Measurements from ENCODE around the gene RAPGEF4. TPM values are rescaled to one million over a fixed set of nuclear protein-coding genes. Genes with fewer than 3 reads are reported as not detected.

The RAPGEF4 gene
- total and polyA plus RNA-seq, 2 of the 8 experiments (the other 6 are each of a cell fraction or from before 2014, with no cell fraction given): 1.2 to 2.6 TPM

GRCh38 chr2:173043897-173044519 lies 308.4 kb downstream of the RAPGEF4 start:
- DNase-seq (ENCODE audit: low read depth in 1 of 2, low spot score in 2 of 2) (no peak), FAIRE-seq (no peak)
- H4K20me1 ChIP-seq (replicated peaks in 1 of 2; ENCODE audit: control insufficient read depth in 1 of 2, insufficient read depth in 2 of 2, low read length in 2 of 2): no peaks in the 10 kb centered on the region
- no peak overlapping the region for H3K27ac ChIP-seq (ENCODE audit: low read depth, low read length)
- H3K36me3 ChIP-seq (ENCODE audit: control insufficient read depth in 2 of 4, insufficient read depth in 4 of 4, low read length in 3 of 4): no peaks in the 10 kb centered on the region
- CTCF ChIA-PET (ENCODE audit: partially characterized antibody): interaction anchor here (1.6 to 2.5 kb wide), 5 partner anchors 14 to 166 kb away, joined by 3 to 16 read pairs (median 6); no protein-coding TSS in a partner anchor
- H2BK5ac ChIP-seq (ENCODE audit: low read depth, low read length): no peak overlapping the region
- H2AFZ ChIP-seq (ENCODE audit: low read length): no peak overlapping the region
- no peak overlapping the region for H3K18ac ChIP-seq (ENCODE audit: extremely low read depth, low read length)
- no peak overlapping the region for H4K5ac ChIP-seq (ENCODE audit: insufficient read length, low read depth, low read length)
- no peak overlapping the region for H3K14ac ChIP-seq (ENCODE audit: insufficient read length)
- H2BK15ac ChIP-seq (ENCODE audit: low read length): no peak overlapping the region
- H4K8ac ChIP-seq (ENCODE audit: extremely low read depth, insufficient read depth, low read length): no peak overlapping the region
- H3K4me3 ChIP-seq (ENCODE audit: extremely low read depth in 1 of 4, insufficient read depth in 2 of 4, low read depth in 3 of 4, low read length in 4 of 4): no peak overlapping the region
- POLR2A ChIA-PET (ENCODE audit: partially characterized antibody): no interaction called here
- no peak overlapping the region for H3K9ac ChIP-seq (replicated peaks in 1 of 4; ENCODE audit: extremely low read depth in 1 of 4, low read depth in 3 of 4, low read length in 3 of 4)
- H3K4ac ChIP-seq (replicated peaks; ENCODE audit: insufficient read length, low read depth, low read length): no peak overlapping the region
- H3K9me3 ChIP-seq (ENCODE audit: insufficient read depth in 2 of 2, low read depth in 1 of 2, low read length in 1 of 2): no peaks in the 10 kb centered on the region
- H3K23me2 ChIP-seq (ENCODE audit: low read depth, low read length): no peaks in the 10 kb centered on the region
- H4K91ac ChIP-seq (replicated peaks; ENCODE audit: insufficient read length, low read length): no peak overlapping the region
- H3K56ac ChIP-seq (replicated peaks; ENCODE audit: insufficient read length, low read depth, low read length): no peak overlapping the region
- H3K27me3 ChIP-seq (replicated peaks in 1 of 4; ENCODE audit: control insufficient read depth in 3 of 4, extremely low read depth in 1 of 4, insufficient read depth in 3 of 4, low read length in 3 of 4): no peaks in the 10 kb centered on the region
- H3K79me2 ChIP-seq (ENCODE audit: control insufficient read depth in 1 of 2, insufficient read depth in 2 of 2, low read length in 2 of 2): no peaks in the 10 kb centered on the region
- no peak overlapping the region for H2BK20ac ChIP-seq (ENCODE audit: low read length)
- no peak overlapping the region for H3K23ac ChIP-seq (ENCODE audit: insufficient read length)
- H3K4me2 ChIP-seq (ENCODE audit: insufficient read depth in 1 of 2, low read depth in 2 of 2, low read length in 2 of 2): no peak overlapping the region
- H3K4me1 ChIP-seq (replicated peaks in 1 of 4; ENCODE audit: control insufficient read depth in 3 of 4, insufficient read depth in 4 of 4, low read length in 3 of 4): no peaks in the 10 kb centered on the region; a peak in 1 of 7 replicates
- no peaks in the 10 kb centered on the region for H3K79me1 ChIP-seq (ENCODE audit: low read depth, low read length)
- no peak overlapping the region; the same call in 1 of the 2 replicates for H2BK12ac ChIP-seq (ENCODE audit: low read depth, low read length)
- H2AK5ac ChIP-seq (ENCODE audit: low read depth, low read length): no peak overlapping the region
- no peak overlapping the region for H2BK120ac ChIP-seq (replicated peaks; ENCODE audit: low read depth, low read length)
- WGBS, 2 experiments (ENCODE audit: extremely low coverage in 1 of 2, insufficient coverage in 1 of 2, insufficient read length in 1 of 2, insufficient replicate concordance in 2 of 2, low coverage in 1 of 2, low lambda C conversion rate in 2 of 2, missing lambda C conversion rate in 1 of 2): 83% methylated on average over 13 of the region's 13 CpGs; no CpG with 5 or more reads in 1 of the 2 experiments

Data from H1 (cell line).